HL-60 (cell line): ENCODE measurements around the gene IL1RAPL2.

Experiments
- CTCF ChIP-seq: IDR thresholded peaks from one replicate; pipeline ENCODE4 v1.5.1; 2011; ENCODE audit warnings: low read length, control low read depth, inconsistent platforms; ENCODE audit not compliant: insufficient read depth
- GABPA ChIP-seq: IDR thresholded peaks from 2 replicates; pipeline ENCODE4 v1.6.1; 2012; ENCODE audit warnings: low read depth
- POLR2AphosphoS5 ChIP-seq: IDR thresholded peaks from 2 replicates; pipeline ENCODE4 v1.6.1; 2012; ENCODE audit warnings: low read depth
- REST ChIP-seq: IDR thresholded peaks from 2 replicates; pipeline ENCODE4 v1.6.1; 2012; ENCODE audit warnings: low read depth; ENCODE audit not compliant: insufficient replicate concordance
- SPI1 ChIP-seq: IDR thresholded peaks from 2 replicates; pipeline ENCODE4 v1.6.1; 2012; ENCODE audit warnings: low read depth, mild to moderate bottlenecking, borderline replicate concordance

- TF ChIP-seq CTCF: no peak
- TF ChIP-seq REST: no peak
- TF ChIP-seq POLR2AphosphoS5: no peak
- no peak for TF ChIP-seq GABPA
- no peak for TF ChIP-seq SPI1
Observed at GRCh38 chrX:105307762-105308161, 741.8 kb downstream of the IL1RAPL2 start.
